ENCODE results near the gene GNB1L. TPM values are rescaled to one million over a fixed set of nuclear protein-coding genes. Genes with fewer than 3 reads are reported as not detected.

The GNB1L gene
- total and polyA plus RNA-seq, 2 experiments from 2014 or later, result 3.5 to 5.5 TPM

DNA sequence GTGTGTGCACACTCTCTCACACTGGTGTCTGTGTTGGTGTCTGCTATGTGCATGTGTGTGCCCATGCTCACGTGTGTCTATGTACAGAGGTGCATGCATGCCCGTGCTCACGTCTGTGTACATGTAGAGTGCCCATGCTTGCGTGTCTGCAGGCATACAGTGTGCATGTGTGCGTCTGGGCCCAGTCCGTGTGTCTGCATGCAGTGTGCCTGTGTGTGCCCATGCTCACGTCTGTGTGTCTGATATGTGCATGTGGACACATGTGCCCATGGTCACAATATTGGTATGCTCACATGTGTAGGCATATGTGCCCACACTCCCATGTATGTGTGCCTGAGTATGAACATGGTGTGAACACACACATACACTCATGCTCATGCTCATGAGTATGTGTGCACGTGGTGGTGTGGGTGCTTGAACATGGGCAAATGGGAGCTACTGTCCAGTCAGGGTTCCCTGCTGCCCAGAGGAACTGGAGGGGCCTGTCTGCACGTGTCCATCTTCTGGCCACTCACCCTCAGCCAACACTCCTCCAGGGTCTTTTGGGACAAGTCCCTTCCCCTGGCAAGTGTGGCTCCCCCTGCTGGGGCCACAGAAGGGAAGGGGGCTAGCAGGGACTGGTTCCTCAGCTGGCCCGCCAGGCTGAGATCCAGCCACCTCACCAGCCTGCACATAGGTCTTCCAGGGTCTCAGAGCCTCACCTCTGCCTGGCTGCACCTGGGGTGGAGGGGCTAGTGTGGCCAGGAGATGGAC lies 101.4 kb downstream of the GNB1L start:
- Histone ChIP-seq H3K36me3 (no peaks in the 10 kb centered on the region), H3K27me3 (peaks cover 75% of the 10 kb centered on the region), H3K4me1 (ENCODE audit: low read depth) (peaks cover 9% of the 10 kb centered on the region), H3K4me3 (no peak overlapping the region), H3K9me3 (ENCODE audit: low read depth) (no peaks in the 10 kb centered on the region), H3K27ac (no peak overlapping the region)
- TF ChIP-seq, protein P1, sequence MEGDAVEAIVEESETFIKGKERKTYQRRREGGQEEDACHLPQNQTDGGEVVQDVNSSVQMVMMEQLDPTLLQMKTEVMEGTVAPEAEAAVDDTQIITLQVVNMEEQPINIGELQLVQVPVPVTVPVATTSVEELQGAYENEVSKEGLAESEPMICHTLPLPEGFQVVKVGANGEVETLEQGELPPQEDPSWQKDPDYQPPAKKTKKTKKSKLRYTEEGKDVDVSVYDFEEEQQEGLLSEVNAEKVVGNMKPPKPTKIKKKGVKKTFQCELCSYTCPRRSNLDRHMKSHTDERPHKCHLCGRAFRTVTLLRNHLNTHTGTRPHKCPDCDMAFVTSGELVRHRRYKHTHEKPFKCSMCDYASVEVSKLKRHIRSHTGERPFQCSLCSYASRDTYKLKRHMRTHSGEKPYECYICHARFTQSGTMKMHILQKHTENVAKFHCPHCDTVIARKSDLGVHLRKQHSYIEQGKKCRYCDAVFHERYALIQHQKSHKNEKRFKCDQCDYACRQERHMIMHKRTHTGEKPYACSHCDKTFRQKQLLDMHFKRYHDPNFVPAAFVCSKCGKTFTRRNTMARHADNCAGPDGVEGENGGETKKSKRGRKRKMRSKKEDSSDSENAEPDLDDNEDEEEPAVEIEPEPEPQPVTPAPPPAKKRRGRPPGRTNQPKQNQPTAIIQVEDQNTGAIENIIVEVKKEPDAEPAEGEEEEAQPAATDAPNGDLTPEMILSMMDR (IDR thresholded peaks at IDR 0.05; ENCODE audit: low read depth, low read length), result peak; percentile 14
- DNase-seq (ENCODE audit: low read depth in 1 of 2, low spot score in 1 of 2), result no peak

DNA sequence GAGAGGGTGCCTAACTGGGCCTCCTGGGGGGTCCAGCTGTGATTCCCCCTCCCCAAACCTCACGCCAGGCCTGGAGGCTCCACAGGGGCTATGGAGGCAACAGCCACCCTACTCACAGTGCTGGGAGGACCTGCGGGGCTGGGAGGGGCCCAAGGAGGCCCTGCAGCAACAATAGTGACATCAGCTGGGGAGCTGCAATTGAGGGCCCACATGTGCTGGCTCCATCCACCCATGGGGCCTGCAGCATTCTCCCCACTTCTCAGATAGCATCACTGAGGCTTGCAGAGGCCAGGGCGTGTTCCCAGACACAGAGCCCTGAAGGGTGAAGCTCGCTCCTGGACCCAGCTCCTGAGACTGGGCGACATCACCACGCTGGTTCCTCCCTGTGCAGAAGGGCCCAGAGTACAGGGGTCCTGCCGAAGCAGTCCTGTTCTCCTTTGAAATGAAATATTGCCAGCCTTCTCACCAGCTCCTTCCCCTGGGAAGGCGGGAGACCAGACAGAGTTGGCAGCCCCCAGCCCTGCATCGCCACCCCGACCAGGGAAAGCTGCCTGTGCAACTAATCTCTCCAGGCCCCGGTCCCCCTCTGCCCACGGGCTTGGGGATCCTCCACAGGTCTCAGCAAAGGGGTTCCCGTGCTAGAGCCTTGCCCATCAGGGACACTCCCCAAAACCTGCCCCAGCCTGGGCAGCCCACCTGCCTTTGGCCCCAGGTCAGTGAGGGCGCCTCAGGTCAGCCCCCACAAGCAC lies 103.0 kb downstream of the GNB1L start:
- Histone ChIP-seq H3K4me3 (no peak overlapping the region), H3K36me3 (no peaks in the 10 kb centered on the region), H3K27ac (no peak overlapping the region), H3K27me3 (peaks cover 59% of the 10 kb centered on the region), H3K9me3 (ENCODE audit: low read depth) (no peaks in the 10 kb centered on the region), H3K4me1 (ENCODE audit: low read depth) (peaks cover 9% of the 10 kb centered on the region)
- TF ChIP-seq, protein P1 (IDR thresholded peaks at IDR 0.05; ENCODE audit: low read depth, low read length), result no peak
- no peak for DNase-seq (ENCODE audit: low read depth in 1 of 2, low spot score in 1 of 2)

DNA sequence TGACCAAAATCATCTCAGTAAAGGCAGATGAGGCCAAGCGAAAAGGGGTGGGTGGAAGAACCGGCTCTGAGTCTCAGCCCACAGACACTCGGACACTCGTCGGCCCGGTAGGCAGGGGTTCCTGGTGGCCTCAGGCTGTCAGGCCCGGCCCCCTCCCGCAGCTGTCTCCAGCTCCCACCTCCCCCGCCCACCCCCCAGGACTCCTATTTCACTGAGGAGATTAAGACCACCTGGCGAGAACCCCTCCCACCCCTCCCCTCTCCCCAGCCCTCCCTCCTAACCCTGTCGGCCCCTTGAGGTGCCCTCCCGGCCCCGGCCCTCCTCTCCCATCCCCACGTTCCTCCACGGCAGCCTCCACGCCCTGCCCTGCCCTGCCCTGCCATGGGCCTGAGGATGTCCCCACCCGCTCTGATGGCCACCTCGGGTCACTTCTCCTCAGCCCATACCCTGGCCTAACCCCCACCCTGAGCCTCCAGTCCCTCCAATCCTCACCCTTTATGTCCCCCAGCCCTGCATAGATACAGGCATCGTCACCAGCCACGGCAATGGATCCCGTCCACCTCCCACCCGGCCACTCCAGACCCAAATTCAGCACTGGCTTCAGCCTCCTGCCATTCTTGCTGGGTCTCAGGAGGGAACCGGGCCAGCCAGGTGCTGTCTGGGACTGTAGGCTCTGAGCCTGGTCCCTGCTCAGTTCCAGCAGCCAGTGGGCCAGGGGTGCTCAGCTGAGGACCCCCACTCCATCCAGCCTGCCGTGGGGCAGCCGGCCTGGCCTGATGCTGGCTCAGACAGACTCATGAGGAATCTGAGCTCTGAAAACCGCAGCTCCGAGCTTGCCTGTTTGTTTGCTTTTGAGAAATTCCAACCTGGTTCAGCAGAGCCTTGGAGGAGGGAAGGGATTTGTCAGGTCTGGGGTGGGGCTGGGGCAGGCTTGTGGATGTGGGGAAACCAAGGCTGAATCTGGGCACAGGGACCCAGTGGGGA lies 103.9 kb downstream of the GNB1L start:
- peaks cover 50% of the 10 kb centered on the region for H3K27me3 ChIP-seq
- no peaks in the 10 kb centered on the region for H3K9me3 ChIP-seq (ENCODE audit: low read depth)
- no peak for DNase-seq (ENCODE audit: low read depth in 1 of 2, low spot score in 1 of 2)
- no peaks in the 10 kb centered on the region for H3K36me3 ChIP-seq
- no peak overlapping the region for H3K4me3 ChIP-seq
- TF ChIP-seq, protein P1 (IDR thresholded peaks at IDR 0.05; ENCODE audit: low read depth, low read length), result no peak
- H3K27ac ChIP-seq, result no peak overlapping the region
- H3K4me1 ChIP-seq (ENCODE audit: low read depth), result peaks cover 10% of the 10 kb centered on the region

DNA sequence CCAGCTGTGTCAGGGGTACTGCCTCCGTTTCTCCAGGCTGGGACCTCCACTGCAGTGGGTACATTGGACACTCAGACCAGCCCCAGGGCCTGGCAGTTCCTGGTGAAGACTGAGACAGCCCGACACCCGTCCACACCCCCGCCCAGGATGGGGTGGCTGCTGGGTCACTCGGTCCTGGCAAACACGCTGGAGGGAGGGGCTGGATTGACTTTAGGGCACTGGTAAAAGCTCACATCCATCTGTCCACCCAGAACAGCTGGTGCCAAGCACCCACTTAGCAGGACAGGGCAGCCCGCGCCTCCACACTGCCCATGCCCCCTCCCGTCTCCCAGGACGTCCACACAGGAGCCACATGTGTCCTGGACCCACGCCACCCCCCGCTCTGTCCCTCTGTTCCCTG lies 104.8 kb downstream of the GNB1L start:
- Histone ChIP-seq H3K27ac (no peak overlapping the region), H3K9me3 (ENCODE audit: low read depth) (no peaks in the 10 kb centered on the region), H3K27me3 (peaks cover 41% of the 10 kb centered on the region), H3K36me3 (no peaks in the 10 kb centered on the region), H3K4me3 (no peak overlapping the region), H3K4me1 (ENCODE audit: low read depth) (peaks cover 10% of the 10 kb centered on the region)
- TF ChIP-seq, protein P1 (IDR thresholded peaks at IDR 0.05; ENCODE audit: low read depth, low read length), result no peak
- DNase-seq (ENCODE audit: low read depth in 1 of 2, low spot score in 1 of 2), result no peak

DNA sequence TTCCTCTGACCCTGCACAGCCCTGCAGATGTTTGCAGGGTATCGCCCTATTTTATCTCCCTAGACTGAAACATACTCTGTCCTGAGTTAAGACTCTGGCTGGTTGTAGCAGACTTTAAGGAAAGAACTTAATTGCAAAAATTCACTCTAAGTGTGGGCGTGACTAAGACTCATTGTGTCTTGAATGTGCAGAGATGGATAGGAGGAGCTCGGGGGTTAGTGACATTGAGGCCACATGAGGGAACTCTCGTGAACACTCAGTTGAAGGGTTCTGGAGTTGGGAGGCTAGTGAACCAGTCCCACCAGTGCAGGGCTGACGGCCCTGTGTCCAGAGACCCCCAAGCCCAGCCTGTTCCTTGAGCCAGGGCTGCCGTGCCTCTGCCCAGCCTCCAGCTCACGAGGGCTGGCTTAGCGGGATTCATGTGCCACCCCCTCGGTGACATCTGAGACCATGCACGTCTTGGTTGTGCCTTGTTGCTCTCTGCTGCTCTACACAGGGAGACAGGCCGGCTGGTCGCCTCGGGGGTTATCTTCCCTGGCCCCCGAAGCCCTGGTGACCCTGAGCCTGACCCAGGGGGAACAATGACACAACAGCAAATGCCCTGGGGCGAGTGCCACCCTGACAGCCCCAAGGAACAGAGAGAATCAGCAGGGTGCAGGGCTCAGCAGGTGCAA lies 105.5 kb downstream of the GNB1L start:
- Histone ChIP-seq H3K4me1 (ENCODE audit: low read depth) (peaks cover 9% of the 10 kb centered on the region), H3K27me3 (peaks cover 33% of the 10 kb centered on the region), H3K36me3 (no peaks in the 10 kb centered on the region), H3K4me3 (no peak overlapping the region), H3K9me3 (ENCODE audit: low read depth) (no peaks in the 10 kb centered on the region), H3K27ac (no peak overlapping the region)
- DNase-seq (ENCODE audit: low read depth in 1 of 2, low spot score in 1 of 2), result no peak
- TF ChIP-seq, protein P1 (IDR thresholded peaks at IDR 0.05; ENCODE audit: low read depth, low read length), result no peak
